NCI-H2196 treated with DMSO at 0.1 percent for 48 hours (cell line): Measurements from ENCODE around the gene ANKRA2.

Experiments used
- DNase-seq: peaks from one replicate; lab custom pipeline; 2025; ENCODE audit not compliant: unreplicated experiment; lab: John Stamatoyannopoulos, UW

ANKRA2 gene

DNA sequence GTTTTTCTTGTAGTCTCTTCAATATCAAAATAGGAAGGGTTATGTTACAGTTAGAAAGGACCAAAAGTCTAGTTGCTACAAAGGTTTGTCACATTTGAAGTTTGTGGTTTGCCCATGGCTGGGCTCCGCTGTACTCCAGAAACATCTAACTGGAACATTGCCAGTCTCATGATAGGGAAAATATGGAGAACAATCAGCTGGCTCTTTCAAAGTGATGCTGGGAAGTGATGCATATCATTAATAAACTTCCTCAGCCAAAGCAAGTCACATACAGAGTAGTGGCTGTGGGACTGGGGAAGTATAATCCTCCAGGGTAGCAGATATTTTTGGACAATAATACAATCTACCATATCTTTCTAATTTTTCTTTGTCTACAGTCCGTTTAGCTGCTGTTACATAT, 58.4 kb downstream of the ANKRA2 start:
- DNase-seq = no peak

DNA sequence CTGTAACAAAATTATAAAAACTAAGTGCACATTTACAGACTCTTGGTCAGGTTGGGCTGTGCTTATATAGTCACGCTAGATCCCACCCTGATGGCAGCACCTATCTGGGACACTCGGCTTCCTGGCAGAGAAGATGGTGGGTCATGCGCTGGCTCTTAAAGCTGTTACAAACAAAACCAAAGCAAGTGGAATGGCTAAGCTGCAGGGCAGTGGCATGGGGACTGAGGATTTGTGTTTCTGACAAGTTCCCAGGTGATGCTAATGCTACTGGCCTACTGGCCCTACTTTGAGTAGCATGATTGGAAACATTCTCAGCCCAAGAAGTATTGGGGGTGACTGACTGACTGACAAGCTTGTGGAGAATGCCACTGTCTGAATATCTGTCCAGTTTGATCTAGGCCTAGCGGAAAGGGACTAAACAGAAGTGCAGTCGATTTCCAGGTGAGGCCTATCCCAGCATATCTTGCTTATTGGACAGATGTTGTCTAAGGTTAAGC, 58.9 kb downstream of the ANKRA2 start:
- no peak for DNase-seq
